Neural progenitor cell (in vitro differentiated cells): ENCODE results near the gene IL27RA. TPM values are rescaled to one million over a fixed set of nuclear protein-coding genes. Genes with fewer than 3 reads are reported as not detected.

Source experiments
- DNase-seq: peaks from one replicate; pipeline ENCODE4 v3.0.0-alpha.2; 2016; ENCODE audit warnings: low spot score
- H2AFZ ChIP-seq: fragments of 200-600 bp; sonication (generic); replicated peaks from 2 replicates; pipeline ENCODE4 v1.6.1; 2016; ENCODE audit warnings: antibody characterized with exemption
- H3F3A ChIP-seq: fragments of 200-600 bp; sonication (generic); 2 replicates; pipeline ENCODE4 v1.6.1; 2016; ENCODE audit warnings: antibody characterized with exemption, low read depth
- H3K27ac ChIP-seq: fragments of 200-600 bp; sonication (generic); 2 replicates; pipeline ENCODE4 v1.5.1; 2016; ENCODE audit warnings: mild to moderate bottlenecking
- H3K27me3 ChIP-seq: fragments of 200-600 bp; sonication (generic); 2 replicates; pipeline ENCODE4 v1.6.1; 2016; ENCODE audit warnings: mild to moderate bottlenecking, moderate library complexity
- H3K36me3 ChIP-seq: fragments of 200-600 bp; sonication (generic); 2 replicates; pipeline ENCODE4 v1.5.1; 2016
- H3K4me1 ChIP-seq: fragments of 200-600 bp; sonication (generic); 2 replicates; pipeline ENCODE4 v1.6.1; 2016; ENCODE audit warnings: mixed run types
- H3K4me2 ChIP-seq: fragments of 200-600 bp; sonication (generic); 2 replicates; pipeline ENCODE4 v1.6.1; 2016
- H3K4me3 ChIP-seq: fragments of 200-600 bp; sonication (generic); 2 replicates; pipeline ENCODE4 v1.5.1; 2016
- H3K79me2 ChIP-seq: fragments of 200-600 bp; sonication (generic); 2 replicates; pipeline ENCODE4 v1.6.1; 2016; ENCODE audit warnings: low read depth
- H3K9ac ChIP-seq: fragments of 200-600 bp; sonication (generic); 2 replicates; pipeline ENCODE4 v1.6.1; 2016
- H3K9me3 ChIP-seq: fragments of 200-600 bp; sonication (generic); 2 replicates; pipeline ENCODE4 v1.5.1; 2016; ENCODE audit warnings: low read depth
- H4K20me1 ChIP-seq: fragments of 200-600 bp; sonication (generic); 2 replicates; pipeline ENCODE4 v1.6.1; 2016; ENCODE audit warnings: low read depth
- H3K27ac Mint-ChIP-seq: 3 replicates; pipeline ENCODE4 v1.8.0; 2021; ENCODE audit warnings: mixed read lengths
- H3K27me3 Mint-ChIP-seq: 2 replicates; pipeline ENCODE4 v1.8.0; 2022; ENCODE audit warnings: low read depth, mild to moderate bottlenecking, inconsistent platforms, moderate library complexity, mixed read lengths; ENCODE audit not compliant: insufficient read depth
- H3K36me3 Mint-ChIP-seq: 3 replicates; pipeline ENCODE4 v1.8.0; 2021; ENCODE audit warnings: mixed read lengths
- H3K4me1 Mint-ChIP-seq: 3 replicates; pipeline ENCODE4 v1.8.0; 2021; ENCODE audit warnings: mixed read lengths
- H3K4me3 Mint-ChIP-seq: 3 replicates; pipeline ENCODE4 v1.8.0; 2021; ENCODE audit warnings: mild to moderate bottlenecking, moderate library complexity, mixed read lengths
- H3K9me3 Mint-ChIP-seq: 3 replicates; pipeline ENCODE4 v1.8.0; 2020; ENCODE audit warnings: mixed read lengths
- CTCF ChIP-seq: fragments of 200-600 bp; sonication (generic); IDR thresholded peaks from 2 replicates; pipeline ENCODE4 v1.5.1; 2017; ENCODE audit warnings: antibody characterized with exemption, mild to moderate bottlenecking
- EZH2 ChIP-seq: fragments of 200-600 bp; sonication (generic); IDR thresholded peaks from 2 replicates; pipeline ENCODE4 v1.6.1; 2017; ENCODE audit warnings: antibody characterized with exemption, mild to moderate bottlenecking, moderate library complexity
- EZH2phosphoT487 ChIP-seq: fragments of 200-600 bp; sonication (generic); IDR thresholded peaks from 2 replicates; pipeline ENCODE4 v1.6.1; 2017; ENCODE audit warnings: antibody characterized with exemption
- total RNA-seq: library from RNA; depleted of rRNA; stranded (reverse); fragments of >200 nt; gene quantifications from 2 replicates; pipeline ENCODE4 v1.2.3, GENCODE V29; 2015; ENCODE audit warnings: low replicate concordance

IL27RA gene
- total RNA-seq, 1 donor from 2014 or later: 1.2 TPM

GRCh38 chr19:13989487-13989886 is 42.1 kb upstream of the IL27RA start:
- Histone ChIP-seq H3K4me3 (no peak overlapping the region), H3K4me2 (no peak overlapping the region), H3K4me1 (peaks cover 10% of the 10 kb centered on the region), H3K79me2 (no peaks in the 10 kb centered on the region), H3K9ac (no peak overlapping the region), H3F3A (no peaks in the 10 kb centered on the region), H3K36me3 (no peaks in the 10 kb centered on the region), H3K27me3 (no peaks in the 10 kb centered on the region), H3K27ac (no peak overlapping the region), H2AFZ (no peak overlapping the region), H3K9me3 (no peaks in the 10 kb centered on the region), H4K20me1 (peaks cover 11% of the 10 kb centered on the region)
- H3K27me3 Mint-ChIP-seq: peaks cover 4% of the 10 kb centered on the region
- peaks cover 29% of the 10 kb centered on the region for H3K4me1 Mint-ChIP-seq
- H3K9me3 Mint-ChIP-seq: no peaks in the 10 kb centered on the region
- H3K4me3 Mint-ChIP-seq: no peak overlapping the region
- H3K27ac Mint-ChIP-seq: no peak overlapping the region
- H3K36me3 Mint-ChIP-seq: peaks cover 16% of the 10 kb centered on the region
- TF ChIP-seq CTCF (no peak), EZH2 (no peak), EZH2phosphoT487 (no peak)
- peak; percentile 21 for DNase-seq

- no peak overlapping the region for H3K9ac ChIP-seq
- no peak overlapping the region for H3K4me2 ChIP-seq
- H3K4me3 Mint-ChIP-seq: peak overlapping the region; percentile 73
- peaks cover 11% of the 10 kb centered on the region for H4K20me1 ChIP-seq
- H3K79me2 ChIP-seq: no peaks in the 10 kb centered on the region
- peaks cover 8% of the 10 kb centered on the region for H3K4me1 ChIP-seq
- TF ChIP-seq EZH2phosphoT487: no peak
- TF ChIP-seq CTCF: no peak
- TF ChIP-seq EZH2: no peak
- H3K4me3 ChIP-seq: no peak overlapping the region
- H3K4me1 Mint-ChIP-seq: peaks cover 27% of the 10 kb centered on the region
- peaks cover 4% of the 10 kb centered on the region for H3K27me3 Mint-ChIP-seq
- no peaks in the 10 kb centered on the region for H3K36me3 ChIP-seq
- H3K9me3 Mint-ChIP-seq: no peaks in the 10 kb centered on the region
- H3K9me3 ChIP-seq: no peaks in the 10 kb centered on the region
- H3K27ac ChIP-seq: no peak overlapping the region
- H3F3A ChIP-seq: no peaks in the 10 kb centered on the region
- no peaks in the 10 kb centered on the region for H3K27me3 ChIP-seq
- H2AFZ ChIP-seq: no peak overlapping the region
- no peak for DNase-seq
- H3K27ac Mint-ChIP-seq: peak overlapping the region; percentile 93
- peaks cover 16% of the 10 kb centered on the region for H3K36me3 Mint-ChIP-seq
These were observed 41.5 kb upstream of the IL27RA start for GRCh38 chr19:13990085-13990484.

GRCh38 chr19:13992025-13992424 is 39.5 kb upstream of the IL27RA start:
- H3K27me3 Mint-ChIP-seq: peaks cover 4% of the 10 kb centered on the region
- Histone ChIP-seq H3K9me3 (no peaks in the 10 kb centered on the region), H3K9ac (no peak overlapping the region), H3K36me3 (no peaks in the 10 kb centered on the region), H3K4me3 (no peak overlapping the region), H4K20me1 (peaks cover 4% of the 10 kb centered on the region), H3F3A (no peaks in the 10 kb centered on the region), H3K27ac (no peak overlapping the region), H2AFZ (no peak overlapping the region), H3K4me2 (no peak overlapping the region), H3K27me3 (no peaks in the 10 kb centered on the region), H3K79me2 (no peaks in the 10 kb centered on the region), H3K4me1 (no peaks in the 10 kb centered on the region)
- peak overlapping the region; percentile 30 for H3K4me3 Mint-ChIP-seq
- H3K4me1 Mint-ChIP-seq: peaks cover 19% of the 10 kb centered on the region
- DNase-seq: no peak
- H3K27ac Mint-ChIP-seq: peak overlapping the region; percentile 33
- H3K36me3 Mint-ChIP-seq: peaks cover 16% of the 10 kb centered on the region
- H3K9me3 Mint-ChIP-seq: no peaks in the 10 kb centered on the region
- no peak for TF ChIP-seq EZH2
- no peak for TF ChIP-seq CTCF
- no peak for TF ChIP-seq EZH2phosphoT487
